ENCODE measurements around the gene TMEM229B.

GRCh38 chr14:67528276-67528675 is 39.8 kb upstream of the TMEM229B start:
- TF ChIP-seq CTCF (conservative IDR thresholded peaks at IDR 0.05; ENCODE audit: low read length) (no peak), EZH2phosphoT487 (IDR thresholded peaks at IDR 0.05; ENCODE audit: borderline replicate concordance, low read depth, low read length) (no peak)

Measured in OCI-LY7 (cell line).